ENCODE results near the gene TUSC7. TPM values are rescaled to one million over a fixed set of nuclear protein-coding genes. Genes with fewer than 3 reads are reported as not detected.

Gene TUSC7
- total RNA-seq, 2 donors from 2014 or later, result not detected

- Histone ChIP-seq H3K27ac (ENCODE audit: low read depth, low read length) (no peak overlapping the region), H3K27me3 (ENCODE audit: control insufficient read depth, insufficient read depth, low read length, poor library complexity, severe bottlenecking) (no peaks in the 10 kb centered on the region), H3K9ac (ENCODE audit: extremely low read depth, low read length, poor library complexity, severe bottlenecking) (no peak overlapping the region), H3K36me3 (ENCODE audit: control insufficient read depth, insufficient read depth, low read length) (no peaks in the 10 kb centered on the region), H3K4me1 (ENCODE audit: control insufficient read depth, insufficient read depth, low read length) (no peaks in the 10 kb centered on the region), H3K9me3 (ENCODE audit: control insufficient read depth, low read length) (no peaks in the 10 kb centered on the region), H3K4me3 (ENCODE audit: low read length) (no peak overlapping the region)
- no peaks in the 10 kb centered on the region for H3K36me3 Mint-ChIP-seq (ENCODE audit: low read depth)
- WGBS, 2 experiments (ENCODE audit: insufficient coverage in 1 of 2, insufficient read length in 1 of 2), result 80 to 90% methylated on average over 1 of the region's 1 CpG
- H3K27me3 Mint-ChIP-seq (ENCODE audit: insufficient read depth), result no peaks in the 10 kb centered on the region
- H3K27ac Mint-ChIP-seq, result no peak overlapping the region
- no peak overlapping the region for H3K4me3 Mint-ChIP-seq
- peaks cover 5% of the 10 kb centered on the region for H3K4me1 Mint-ChIP-seq
- no peak for DNase-seq
- no peaks in the 10 kb centered on the region for H3K9me3 Mint-ChIP-seq
- no peak for TF ChIP-seq CTCF (conservative IDR thresholded peaks at IDR 0.05)
These were observed 38.4 kb upstream of the TUSC7 start for GRCh38 chr3:116671151-116671550.

DNA sequence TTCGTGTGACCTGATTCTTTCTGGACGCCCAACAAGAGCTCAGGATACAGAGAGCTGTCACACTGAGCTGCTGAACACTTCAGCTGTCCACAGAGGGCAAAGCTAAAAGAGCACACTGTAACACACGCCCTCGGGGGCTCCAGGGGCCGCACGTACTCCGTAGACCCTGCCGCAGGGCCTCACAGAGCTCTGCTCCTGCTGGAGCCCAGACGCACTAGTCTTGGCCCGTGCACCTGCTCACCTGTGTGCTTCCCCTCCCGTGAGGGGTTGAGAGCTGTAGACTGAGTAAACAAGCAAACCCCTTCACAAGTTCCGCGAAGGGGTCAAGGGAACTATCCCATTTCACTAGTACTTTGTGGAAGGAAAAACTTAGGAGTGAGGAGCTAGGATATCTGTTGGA is 30.7 kb upstream of the TUSC7 start:
- Mint-ChIP-seq H3K36me3 (ENCODE audit: low read depth) (no peaks in the 10 kb centered on the region), H3K4me3 (no peak overlapping the region), H3K4me1 (no peaks in the 10 kb centered on the region), H3K27ac (no peak overlapping the region), H3K9me3 (no peaks in the 10 kb centered on the region), H3K27me3 (ENCODE audit: insufficient read depth) (peaks cover 2% of the 10 kb centered on the region)
- Histone ChIP-seq H3K27me3 (ENCODE audit: control insufficient read depth, insufficient read depth, low read length, poor library complexity, severe bottlenecking) (no peaks in the 10 kb centered on the region), H3K4me3 (ENCODE audit: low read length) (no peak overlapping the region), H3K9ac (ENCODE audit: extremely low read depth, low read length, poor library complexity, severe bottlenecking) (no peak overlapping the region), H3K36me3 (ENCODE audit: control insufficient read depth, insufficient read depth, low read length) (no peaks in the 10 kb centered on the region), H3K4me1 (ENCODE audit: control insufficient read depth, insufficient read depth, low read length) (no peaks in the 10 kb centered on the region), H3K9me3 (ENCODE audit: control insufficient read depth, low read length) (no peaks in the 10 kb centered on the region), H3K27ac (ENCODE audit: low read depth, low read length) (no peak overlapping the region)
- no peak for DNase-seq
- no peak for TF ChIP-seq CTCF (conservative IDR thresholded peaks at IDR 0.05)
- 93 to 95% methylated on average over 6 to 13 of the region's 13 CpGs for WGBS, 2 experiments (ENCODE audit: insufficient coverage in 1 of 2, insufficient read length in 1 of 2)

GRCh38 chr3:116691041-116691440 is 18.5 kb upstream of the TUSC7 start:
- no peaks in the 10 kb centered on the region for H3K4me1 ChIP-seq (ENCODE audit: control insufficient read depth, insufficient read depth, low read length)
- Mint-ChIP-seq H3K9me3 (peaks cover 1% of the 10 kb centered on the region), H3K36me3 (ENCODE audit: low read depth) (no peaks in the 10 kb centered on the region), H3K4me1 (peaks cover 2% of the 10 kb centered on the region), H3K27me3 (ENCODE audit: insufficient read depth) (no peaks in the 10 kb centered on the region), H3K27ac (no peak overlapping the region), H3K4me3 (no peak overlapping the region)
- H3K4me3 ChIP-seq (ENCODE audit: low read length), result no peak overlapping the region
- WGBS, 2 experiments (ENCODE audit: insufficient coverage in 1 of 2, insufficient read length in 1 of 2), result 96% methylated on average over 2 of the region's 2 CpGs; no CpG with 5 or more reads in 1 of the 2 experiments
- H3K27me3 ChIP-seq (ENCODE audit: control insufficient read depth, insufficient read depth, low read length, poor library complexity, severe bottlenecking), result no peaks in the 10 kb centered on the region
- no peak overlapping the region for H3K9ac ChIP-seq (ENCODE audit: extremely low read depth, low read length, poor library complexity, severe bottlenecking)
- no peaks in the 10 kb centered on the region for H3K9me3 ChIP-seq (ENCODE audit: control insufficient read depth, low read length)
- H3K36me3 ChIP-seq (ENCODE audit: control insufficient read depth, insufficient read depth, low read length), result no peaks in the 10 kb centered on the region
- no peak for TF ChIP-seq CTCF (conservative IDR thresholded peaks at IDR 0.05)
- no peak for DNase-seq
- no peak overlapping the region for H3K27ac ChIP-seq (ENCODE audit: low read depth, low read length)
